ENCODE measurements around the gene ETS1.
"Not testable (repeated sequence)": the region's sequence is repeated elsewhere in the genome, so short reads cannot be mapped to it uniquely, and the experiment has no call there.

Gene ETS1

DNA sequence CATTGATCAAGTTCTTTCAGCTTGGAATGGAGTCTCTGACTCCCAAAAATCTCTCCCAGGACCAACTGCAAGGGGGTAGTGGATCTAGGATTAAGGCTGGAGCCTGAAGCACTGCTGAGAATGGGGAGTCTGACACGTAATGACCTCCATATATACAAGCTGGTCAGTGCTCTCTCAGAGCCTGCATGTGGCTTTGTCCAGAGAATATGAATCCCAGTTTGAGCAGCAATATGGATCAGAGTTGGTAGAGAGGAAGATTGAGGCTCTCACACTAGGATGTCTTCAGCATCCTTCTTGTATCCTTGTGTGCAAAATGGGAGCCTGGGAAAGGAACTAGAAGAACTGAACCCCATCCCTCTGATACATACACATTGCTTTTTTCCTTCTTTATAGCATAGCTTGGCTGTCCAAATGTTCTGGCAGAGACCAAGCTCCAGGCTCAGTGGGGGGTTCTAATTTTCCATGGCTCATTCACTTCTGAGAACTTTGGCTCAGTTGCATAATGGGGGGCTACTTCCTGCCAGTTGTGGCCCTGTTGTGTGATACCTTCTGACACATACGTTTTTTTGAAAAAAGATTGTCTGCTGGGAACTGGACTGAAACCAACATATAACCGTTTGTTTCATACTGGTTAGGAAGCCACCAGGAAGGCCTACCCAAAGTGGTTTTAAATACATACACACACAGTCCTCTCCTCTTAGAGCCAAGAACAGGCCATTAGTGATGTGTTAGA lies 138.2 kb downstream of the ETS1 start:
- H3K4me2 ChIP-seq, result peak overlapping the region in 8 of 11 experiments; percentile 9 to 56 (median 26); a peak in 12 of 22 replicates

GRCh38 chr11:128448200-128448886 lies 139.0 kb downstream of the ETS1 start:
- no peak overlapping the region for H3K4me3 ChIP-seq
- no peak overlapping the region for H3K27ac ChIP-seq
- no peak overlapping the region for H3K9ac ChIP-seq
- no peaks in the 10 kb centered on the region for H4K20me1 ChIP-seq
- peaks cover 0 to 11% (median 7%) of the 10 kb centered on the region in 10 experiments; a peak in 12 of 20 replicates for H3K4me1 ChIP-seq
- H3K27me3 ChIP-seq, result no peaks in the 10 kb centered on the region
- H3K36me3 ChIP-seq, result no peaks in the 10 kb centered on the region
- H3K4me2 ChIP-seq, result no peak overlapping the region
- TF ChIP-seq Cebpa-rat (IDR thresholded peaks at IDR 0.05), result no peak
- peaks cover 0 to 10% (median 4%) of the 10 kb centered on the region in 11 experiments; a peak in 11 of 22 replicates for H3K9me3 ChIP-seq (replicated peaks in 1 of 11)

More for the DNA sequence above, 138.2 kb downstream of the ETS1 start:
- H3K27ac ChIP-seq, result no peak overlapping the region
- no peaks in the 10 kb centered on the region for H4K20me1 ChIP-seq
- H3K4me3 ChIP-seq, result no peak overlapping the region
- peaks cover 0 to 10% (median 4%) of the 10 kb centered on the region in 11 experiments; a peak in 11 of 22 replicates for H3K9me3 ChIP-seq (replicated peaks in 1 of 11)
- H3K4me1 ChIP-seq, result peaks cover 0 to 11% (median 7%) of the 10 kb centered on the region in 10 experiments; a peak in 12 of 20 replicates
- no peaks in the 10 kb centered on the region for H3K36me3 ChIP-seq
- TF ChIP-seq Cebpa-rat (IDR thresholded peaks at IDR 0.05), result no peak
- H3K27me3 ChIP-seq, result no peaks in the 10 kb centered on the region
- H3K9ac ChIP-seq, result no peak overlapping the region

GRCh38 chr11:128447233-128447632 lies 140.1 kb downstream of the ETS1 start:
- no peak for TF ChIP-seq Cebpa-rat (IDR thresholded peaks at IDR 0.05)
- no peaks in the 10 kb centered on the region for H3K36me3 ChIP-seq
- H3K27ac ChIP-seq, result no peak overlapping the region
- H3K9ac ChIP-seq, result no peak overlapping the region
- H3K4me1 ChIP-seq, result peaks cover 0 to 11% (median 7%) of the 10 kb centered on the region in 10 experiments; a peak in 12 of 20 replicates
- no peak overlapping the region for H3K4me3 ChIP-seq
- peaks cover 0 to 10% (median 4%) of the 10 kb centered on the region in 11 experiments; a peak in 11 of 22 replicates for H3K9me3 ChIP-seq (replicated peaks in 1 of 11)
- no peaks in the 10 kb centered on the region for H4K20me1 ChIP-seq
- H3K27me3 ChIP-seq, result no peaks in the 10 kb centered on the region
- no peak overlapping the region for H3K4me2 ChIP-seq

DNA sequence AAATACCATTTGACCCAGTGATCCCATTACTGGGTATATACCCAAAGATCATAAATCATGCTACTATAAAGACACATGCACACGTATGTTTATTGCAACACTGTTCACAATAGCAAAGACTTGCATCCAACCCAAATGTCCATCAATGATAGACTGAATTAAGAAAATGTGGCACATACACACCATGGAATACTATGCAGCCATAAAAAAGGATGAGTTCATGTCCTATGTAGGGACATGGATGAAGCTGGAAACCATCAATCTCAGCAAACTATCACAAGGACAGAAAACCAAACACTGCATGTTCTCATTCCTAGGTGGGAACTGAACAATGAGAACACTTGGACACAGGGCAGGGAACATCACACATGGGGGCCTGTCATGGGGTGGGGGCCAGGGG lies 141.4 kb downstream of the ETS1 start:
- H3K27ac ChIP-seq; H3K4me3 ChIP-seq; H3K9me3 ChIP-seq (replicated peaks in 1 of 11); H3K4me2 ChIP-seq; H4K20me1 ChIP-seq; H3K27me3 ChIP-seq; H3K9ac ChIP-seq; H3K36me3 ChIP-seq: not testable (repeated sequence)
- peaks cover 0 to 11% (median 7%) of the 10 kb centered on the region in 10 experiments; a peak in 13 of 20 replicates for H3K4me1 ChIP-seq

- H3K9ac ChIP-seq, result no peak overlapping the region
- TF ChIP-seq Cebpa-rat (IDR thresholded peaks at IDR 0.05), result no peak
- no peaks in the 10 kb centered on the region for H3K36me3 ChIP-seq
- H3K4me2 ChIP-seq, result peak overlapping the region in 9 of 11 experiments; percentile 2 to 41 (median 14); a peak in 7 of 22 replicates
- no peak overlapping the region for H3K4me3 ChIP-seq
- H4K20me1 ChIP-seq, result no peaks in the 10 kb centered on the region
- no peak overlapping the region for H3K27ac ChIP-seq
- H3K27me3 ChIP-seq, result no peaks in the 10 kb centered on the region
- H3K4me1 ChIP-seq, result peaks cover 3 to 7% (median 5%) of the 10 kb centered on the region in 10 experiments; a peak in 16 of 20 replicates
- H3K9me3 ChIP-seq (replicated peaks in 1 of 11), result peaks cover 0 to 6% (median 0%) of the 10 kb centered on the region in 11 experiments; a peak in 3 of 22 replicates
Measured at GRCh38 chr11:128437136-128437535, 150.2 kb downstream of the ETS1 start.

DNA sequence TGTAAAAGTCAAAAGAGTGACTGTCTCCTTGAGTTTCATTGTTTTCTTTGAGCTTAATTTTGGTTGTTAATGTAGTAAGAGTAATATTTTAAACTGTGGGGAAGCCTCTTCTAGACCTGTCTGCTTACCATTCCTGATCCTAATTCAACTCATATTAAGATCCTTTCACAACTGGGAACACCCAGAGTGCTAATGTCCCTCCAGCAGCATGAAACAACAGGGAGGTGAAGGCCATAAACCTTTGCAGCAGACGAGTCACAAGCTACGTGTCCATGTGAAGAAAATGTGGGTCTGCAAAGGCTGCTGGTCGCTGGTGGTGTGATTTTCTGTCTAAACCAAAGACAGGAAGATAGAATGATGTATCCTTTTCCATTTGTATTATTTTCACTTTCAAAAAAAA lies 152.5 kb downstream of the ETS1 start:
- H3K36me3 ChIP-seq, result no peaks in the 10 kb centered on the region

GRCh38 chr11:128434411-128434810 lies 152.9 kb downstream of the ETS1 start:
- H3K4me2 ChIP-seq, result no peak overlapping the region
- H3K9ac ChIP-seq, result no peak overlapping the region
- no peaks in the 10 kb centered on the region for H3K36me3 ChIP-seq
- H3K9me3 ChIP-seq (replicated peaks in 1 of 11), result no peaks in the 10 kb centered on the region
- no peak for TF ChIP-seq Cebpa-rat (IDR thresholded peaks at IDR 0.05)
- no peaks in the 10 kb centered on the region for H3K27me3 ChIP-seq
- H3K4me3 ChIP-seq, result no peak overlapping the region
- no peaks in the 10 kb centered on the region for H4K20me1 ChIP-seq
- peaks cover 0 to 11% (median 6%) of the 10 kb centered on the region in 10 experiments; a peak in 16 of 20 replicates for H3K4me1 ChIP-seq
- no peak overlapping the region for H3K27ac ChIP-seq

More for the DNA sequence above, 152.5 kb downstream of the ETS1 start:
- H3K9ac ChIP-seq, result no peak overlapping the region
- no peak for TF ChIP-seq Cebpa-rat (IDR thresholded peaks at IDR 0.05)
- no peaks in the 10 kb centered on the region for H3K27me3 ChIP-seq
- peaks cover 0 to 11% (median 6%) of the 10 kb centered on the region in 10 experiments; a peak in 16 of 20 replicates for H3K4me1 ChIP-seq
- no peak overlapping the region for H3K4me3 ChIP-seq
- no peaks in the 10 kb centered on the region for H4K20me1 ChIP-seq
- H3K9me3 ChIP-seq (replicated peaks in 1 of 11), result no peaks in the 10 kb centered on the region
- H3K4me2 ChIP-seq, result no peak overlapping the region
- H3K27ac ChIP-seq, result no peak overlapping the region

DNA sequence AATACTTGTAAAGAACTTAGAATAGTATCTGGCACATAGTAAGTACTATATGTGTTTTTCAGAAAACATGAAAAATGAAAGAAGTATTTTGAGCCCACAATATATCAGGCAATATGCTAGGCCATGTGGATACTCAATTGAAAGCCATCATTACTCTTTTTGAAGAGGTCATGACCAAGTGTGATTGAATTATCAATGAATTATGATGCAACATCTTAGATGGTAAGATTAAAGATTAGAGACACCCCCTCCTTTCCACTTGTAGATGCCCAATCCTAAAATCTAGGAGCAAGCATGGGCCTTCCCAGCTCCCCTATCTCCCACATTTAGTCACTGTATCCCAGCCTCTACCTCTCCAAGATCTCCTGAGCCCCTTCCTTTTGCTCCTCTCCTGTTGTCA lies 154.4 kb downstream of the ETS1 start:
- no peak for TF ChIP-seq Cebpa-rat (IDR thresholded peaks at IDR 0.05)
- H3K9me3 ChIP-seq (replicated peaks in 1 of 11), result peaks cover 0 to 7% (median 0%) of the 10 kb centered on the region in 11 experiments; a peak in 1 of 22 replicates
- no peaks in the 10 kb centered on the region for H4K20me1 ChIP-seq
- no peaks in the 10 kb centered on the region for H3K36me3 ChIP-seq
- H3K4me1 ChIP-seq, result peaks cover 5 to 21% (median 7%) of the 10 kb centered on the region in 10 experiments; a peak in 17 of 20 replicates
- no peak overlapping the region for H3K27ac ChIP-seq
- no peaks in the 10 kb centered on the region for H3K27me3 ChIP-seq
- H3K4me2 ChIP-seq, result no peak overlapping the region
- no peak overlapping the region for H3K9ac ChIP-seq
- H3K4me3 ChIP-seq, result no peak overlapping the region

GRCh38 chr11:128431931-128432330 lies 155.4 kb downstream of the ETS1 start:
- H3K4me2 ChIP-seq, result peak overlapping the region in 1 of 11 experiments; percentile 44; a peak in 1 of 22 replicates
- H3K4me3 ChIP-seq, result no peak overlapping the region
- H3K27ac ChIP-seq, result no peak overlapping the region
- no peaks in the 10 kb centered on the region for H4K20me1 ChIP-seq
- no peaks in the 10 kb centered on the region for H3K27me3 ChIP-seq
- no peak overlapping the region for H3K9ac ChIP-seq
- H3K4me1 ChIP-seq, result peaks cover under 1 to 17% (median under 1%) of the 10 kb centered on the region in 10 experiments; a peak in 17 of 20 replicates
- no peaks in the 10 kb centered on the region for H3K36me3 ChIP-seq
- H3K9me3 ChIP-seq (replicated peaks in 1 of 11), result peaks cover 0 to 7% (median 0%) of the 10 kb centered on the region in 11 experiments; a peak in 1 of 22 replicates
- TF ChIP-seq Cebpa-rat (IDR thresholded peaks at IDR 0.05), result no peak
